HCT116 (cell line): ENCODE results near the gene ZSWIM3.
A peak's percentile ranks its signal among the peaks of the same experiment; 100 is the strongest.

Experiments used
- CEBPB ChIP-seq: IDR thresholded peaks from 2 replicates; pipeline ENCODE4 v1.6.1; 2012; ENCODE audit warnings: low read depth
- CTCF ChIP-seq, 3 experiments: fragments of 200-600 bp in 1 of 3; sonication (generic) in 1 of 3; IDR thresholded peaks in 2 of 3; conservative IDR thresholded peaks in 1 of 3; 2 replicates each; pipeline ENCODE4 v1.5.1; 2012 to 2017; ENCODE audit warnings: low read depth in 2 of 3, low read length in 2 of 3, antibody characterized with exemption in 1 of 3, borderline replicate concordance in 1 of 3, control low read depth in 1 of 3, mild to moderate bottlenecking in 1 of 3, mixed read lengths in 1 of 3, mixed run types in 1 of 3, moderate library complexity in 1 of 3; ENCODE audit not compliant: insufficient read depth in 1 of 3
- EZH2 ChIP-seq: fragments of 200-600 bp; sonication (generic); IDR thresholded peaks from 2 replicates; pipeline ENCODE4 v1.6.1; 2017; ENCODE audit warnings: antibody characterized with exemption, mixed run types
- JUND ChIP-seq: IDR thresholded peaks from 2 replicates; pipeline ENCODE4 v1.6.1; 2012
- MAX ChIP-seq: IDR thresholded peaks from 2 replicates; pipeline ENCODE4 v1.6.1; 2012
- POLR2A ChIP-seq: IDR thresholded peaks from 2 replicates; pipeline ENCODE4 v1.7.0; 2011; ENCODE audit warnings: borderline replicate concordance; ENCODE audit not compliant: insufficient read depth, insufficient read length; ENCODE audit errors: extremely low read depth
- POLR2AphosphoS5 ChIP-seq: IDR thresholded peaks from 2 replicates; pipeline ENCODE4 v1.6.1; 2011; ENCODE audit warnings: mild to moderate bottlenecking, low read depth, low read length, moderate library complexity
- RAD21 ChIP-seq: IDR thresholded peaks from 2 replicates; pipeline ENCODE4 v1.6.1; 2012; ENCODE audit warnings: low read depth, mild to moderate bottlenecking
- SIN3A ChIP-seq: IDR thresholded peaks from 2 replicates; pipeline ENCODE4 v1.6.1; 2012; ENCODE audit warnings: low read depth
- SP1 ChIP-seq: IDR thresholded peaks from 2 replicates; pipeline ENCODE4 v1.6.1; 2012; ENCODE audit warnings: low read depth
- TCF7L2 ChIP-seq: IDR thresholded peaks from 2 replicates; pipeline ENCODE4 v1.7.0; 2011; ENCODE audit warnings: borderline replicate concordance, inconsistent platforms; ENCODE audit not compliant: insufficient read depth, insufficient read length; ENCODE audit errors: extremely low read depth
- YY1 ChIP-seq: IDR thresholded peaks from 2 replicates; pipeline ENCODE4 v1.6.1; 2011; ENCODE audit warnings: low read length, low read depth, moderate library complexity, mild to moderate bottlenecking; ENCODE audit not compliant: insufficient replicate concordance; ENCODE audit errors: extremely low read depth
- ZBTB33 ChIP-seq: IDR thresholded peaks from 2 replicates; pipeline ENCODE4 v1.6.1; 2011; ENCODE audit warnings: mild to moderate bottlenecking, low read length, moderate library complexity; ENCODE audit not compliant: insufficient replicate concordance; ENCODE audit errors: extremely low read depth
- ZNF274 ChIP-seq: fragments of 200-500 bp; sonication (Bioruptor generic); IDR thresholded peaks from 2 replicates; pipeline ENCODE4 v1.6.1; 2014; ENCODE audit warnings: mild to moderate bottlenecking, low read depth, low read length, inconsistent platforms

GRCh38 chr20:45823949-45824835 is 33.2 kb upstream of the ZSWIM3 start:
- TF ChIP-seq CTCF (IDR thresholded peaks at IDR 0.05 in 2 of 3, conservative IDR thresholded peaks at IDR 0.05 in 1 of 3; ENCODE audit: borderline replicate concordance in 1 of 3, insufficient read depth in 1 of 3, low read depth in 2 of 3, low read length in 2 of 3) (peak; percentile 31 to 61 (median 61); a peak in 4 of 6 replicates), SIN3A (no peak), ZNF274 (no peak), RAD21 (peak; percentile 68), POLR2AphosphoS5 (no peak), TCF7L2 (peak; percentile 42), JUND (no peak), CEBPB (no peak), EZH2 (no peak), MAX (no peak), ZBTB33 (no peak), POLR2A (no peak), YY1 (no peak), SP1 (no peak)
